22Rv1 (cell line): ENCODE measurements around the gene SRCAP.
A peak's percentile ranks its signal among the peaks of the same experiment; 100 is the strongest.

ENCODE experiments used
- H3K27ac ChIP-seq: fragments of 450-650 bp; 2 replicates; pipeline ENCODE4 v1.5.1; 2017
- CTCF ChIP-seq: fragments of 450-650 bp; IDR thresholded peaks from 2 replicates; pipeline ENCODE4 v1.5.1; 2017; ENCODE audit warnings: mild to moderate bottlenecking
- ZFX ChIP-seq: fragments of 450-650 bp; IDR thresholded peaks from 2 replicates; pipeline ENCODE4 v1.6.1; 2017; ENCODE audit warnings: antibody characterized with exemption, borderline replicate concordance

The SRCAP gene

DNA sequence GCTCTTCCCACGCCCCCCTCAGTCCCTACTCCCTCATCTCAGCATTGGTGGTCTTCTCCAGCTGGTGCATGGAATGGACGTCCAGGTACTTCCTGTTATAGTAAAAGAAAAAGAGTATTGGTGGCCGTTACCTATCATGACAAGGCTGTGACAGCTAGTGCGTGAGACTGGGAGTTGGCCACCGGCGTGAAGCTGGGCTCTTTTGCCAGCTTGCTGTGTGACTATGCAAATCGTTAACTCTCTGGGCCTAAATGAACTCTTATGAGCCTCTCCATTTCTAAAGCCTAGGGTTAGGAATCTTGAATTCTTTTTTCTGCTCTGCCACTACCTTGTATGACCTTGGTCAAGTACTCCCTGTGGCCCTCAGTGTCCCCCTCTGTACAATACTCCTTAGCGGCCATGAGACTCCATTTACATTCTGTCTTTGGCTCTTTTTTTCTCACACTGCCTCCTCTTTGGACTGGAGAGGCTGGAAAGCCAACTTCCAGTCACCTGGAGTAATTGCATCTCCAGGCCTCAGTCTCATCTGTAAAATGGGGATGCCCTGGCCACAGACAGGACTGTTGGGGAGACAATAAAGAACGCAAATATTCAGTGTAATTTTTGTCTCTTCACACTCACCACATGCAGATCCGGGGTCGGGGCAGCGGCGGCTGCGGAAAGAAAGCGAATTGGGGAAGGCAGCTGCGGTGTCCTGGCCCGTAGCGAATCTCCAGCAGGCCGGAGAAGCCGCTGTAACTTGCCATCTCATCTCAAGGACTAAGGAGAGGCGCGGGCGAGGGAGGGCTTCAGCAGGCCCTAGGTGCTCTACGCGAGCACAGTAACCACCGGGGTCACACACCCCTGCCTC, 61.8 kb downstream of the SRCAP start:
- TF ChIP-seq CTCF (no peak), ZFX (no peak)
- peak overlapping the region; percentile 91 for H3K27ac ChIP-seq

DNA sequence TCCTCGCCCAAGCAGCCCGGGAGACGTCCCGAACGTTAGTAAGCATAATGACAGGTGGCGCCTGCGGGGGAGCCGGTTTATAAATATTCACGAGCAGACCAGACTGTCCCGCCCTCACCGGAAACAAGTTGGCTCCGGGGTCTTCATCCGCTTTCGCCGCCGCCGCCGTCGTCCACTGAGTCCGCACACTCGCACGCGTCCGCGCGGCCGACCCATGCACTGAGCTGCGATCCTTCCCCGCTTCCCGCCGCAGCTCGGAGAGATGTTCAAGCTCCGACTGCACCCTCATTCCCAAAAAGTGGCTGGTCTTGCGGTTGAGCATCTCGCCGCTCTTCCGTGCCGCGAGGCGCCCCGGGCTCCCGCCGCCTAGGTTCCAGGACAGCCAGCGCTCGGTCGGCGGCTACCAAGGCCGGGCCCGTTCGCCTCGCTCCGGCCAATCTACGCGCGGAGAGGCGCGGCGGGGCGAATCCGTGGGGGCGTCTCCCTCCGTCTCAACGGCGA, 62.5 kb downstream of the SRCAP start:
- no peak for TF ChIP-seq CTCF
- TF ChIP-seq ZFX: no peak
- peak overlapping the region; percentile 91 for H3K27ac ChIP-seq

DNA sequence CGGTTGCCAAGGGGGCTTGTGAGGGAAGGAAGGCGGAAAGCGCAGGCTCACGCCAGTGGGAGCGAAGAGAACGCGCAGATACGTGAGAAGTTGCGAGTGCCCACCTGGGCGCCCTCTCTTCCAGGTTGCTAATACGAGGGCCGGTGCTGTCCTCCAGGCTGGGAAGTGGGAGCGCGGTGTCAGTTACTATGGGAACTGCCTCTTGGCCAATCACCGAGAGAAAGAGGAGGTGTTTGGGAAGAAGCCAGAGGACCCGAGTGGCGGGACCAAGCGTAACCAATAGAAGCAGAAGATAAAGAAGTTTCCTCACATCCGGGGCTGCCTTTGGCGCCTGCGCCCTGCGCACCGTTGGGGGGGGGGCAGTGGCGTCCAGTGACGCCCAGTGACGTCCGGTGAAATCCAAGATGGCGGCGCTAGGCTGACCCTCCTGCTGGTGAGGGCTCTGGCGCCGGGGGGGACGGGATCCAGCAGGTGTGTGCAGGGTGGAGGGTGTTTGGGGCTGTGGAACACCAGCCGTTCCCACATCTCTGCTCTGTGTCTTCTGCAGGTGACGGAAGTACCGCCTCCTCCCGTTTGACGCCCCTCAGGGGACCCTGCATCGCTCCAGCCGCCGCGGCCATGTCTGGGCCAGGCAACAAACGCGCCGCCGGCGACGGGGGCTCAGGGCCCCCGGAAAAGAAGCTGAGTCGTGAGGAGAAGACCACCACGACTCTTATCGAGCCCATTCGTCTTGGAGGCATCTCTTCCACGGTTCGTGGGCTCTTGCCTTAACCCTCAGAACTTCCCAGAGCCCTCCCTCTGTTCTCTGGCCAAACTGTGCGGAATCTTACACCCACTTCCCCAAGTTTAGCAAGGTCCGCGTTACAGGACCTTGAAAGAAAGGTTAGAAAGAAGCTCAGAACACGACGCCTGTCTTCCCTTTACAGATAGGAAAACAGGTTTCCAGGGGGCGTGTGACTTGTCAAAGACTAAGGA, 63.2 kb downstream of the SRCAP start, which contains the start of the genes CFAP119 and RNF40:
Gene CFAP119, minus strand, starts transcription at position 135 of the 975 bp plus-strand sequence. CDS start 314 bp downstream, outside the sequence.
Gene RNF40, plus strand, starts transcription at position 395 of the 975 bp plus-strand sequence. Its CDS starts 224 bp downstream, at position 619.
- TF ChIP-seq CTCF (no peak), ZFX (no peak)
- H3K27ac ChIP-seq: peak within 1 kb of the TSS; percentile 91

GRCh38 chr16:30762991-30763725, 64.2 kb downstream of the SRCAP start:
- TF ChIP-seq CTCF: no peak
- TF ChIP-seq ZFX: no peak
- H3K27ac ChIP-seq: peak overlapping the region; percentile 91

DNA sequence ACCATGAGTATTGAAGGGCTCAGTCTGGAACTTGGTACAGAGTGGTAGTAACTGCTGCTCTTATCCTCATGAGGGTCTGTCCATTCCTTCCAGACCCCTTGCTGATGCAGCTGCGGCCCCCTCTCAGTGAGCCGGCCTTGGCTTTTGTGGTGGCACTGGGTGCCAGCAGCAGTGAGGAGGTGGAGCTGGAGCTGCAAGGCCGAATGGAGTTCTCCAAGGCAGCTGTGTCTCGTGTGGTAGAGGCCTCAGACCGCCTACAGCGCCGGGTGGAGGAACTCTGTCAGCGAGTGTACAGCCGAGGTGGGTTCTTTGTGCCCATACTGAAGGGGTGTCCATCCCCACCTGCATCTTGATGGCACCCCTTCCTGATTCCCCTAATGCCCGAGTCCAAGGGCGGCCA, 65.1 kb downstream of the SRCAP start:
- no peak for TF ChIP-seq ZFX
- TF ChIP-seq CTCF: no peak
- no peak overlapping the region for H3K27ac ChIP-seq

- no peak for TF ChIP-seq CTCF
- no peak for TF ChIP-seq ZFX
- H3K27ac ChIP-seq: no peak overlapping the region
These were observed 66.0 kb downstream of the SRCAP start for GRCh38 chr16:30764816-30765465.
